Vagina (tissue), 2 donors: Measurements from ENCODE around the gene CITED4. TPM values are rescaled to one million over a fixed set of nuclear protein-coding genes. Genes with fewer than 3 reads are reported as not detected.

ENCODE experiments used
- DNase-seq, 2 donors: peaks; one replicate each; pipeline ENCODE4 v3.0.0-alpha.2; 2017; ENCODE audit errors: extremely low spot score in 2 of 2
- H3K27ac ChIP-seq: fragments of 200-600 bp; sonication (generic); one replicate; pipeline ENCODE4 v1.5.1; 2019
- H3K27me3 ChIP-seq: fragments of 200-600 bp; sonication (generic); one replicate; pipeline ENCODE4 v1.5.1; 2019
- H3K36me3 ChIP-seq, 2 donors: fragments of 200-600 bp; sonication (generic); one replicate each; pipeline ENCODE4 v1.5.1; 2017 to 2019
- H3K4me1 ChIP-seq: fragments of 200-600 bp; sonication (generic); one replicate; pipeline ENCODE4 v1.5.1; 2019
- H3K4me3 ChIP-seq, 2 donors: fragments of 200-600 bp; sonication (generic); 1 replicate in 1 of 2; 2 replicates in 1 of 2; pipeline ENCODE4 v1.5.1; 2016 to 2019
- H3K9me3 ChIP-seq: fragments of 200-600 bp; sonication (generic); one replicate; pipeline ENCODE4 v1.5.1; 2019
- POLR2A ChIP-seq, 2 donors: fragments of 450-650 bp; IDR thresholded peaks; one replicate each; pipeline ENCODE4 v1.6.1; 2017; ENCODE audit warnings: antibody characterized with exemption in 2 of 2, mild to moderate bottlenecking in 2 of 2, moderate library complexity in 2 of 2
- POLR2AphosphoS5 ChIP-seq, 2 donors: sonication (generic); formaldehyde crosslinking; IDR thresholded peaks; one replicate each; pipeline ENCODE4 v1.9.0; 2017; ENCODE audit warnings: antibody characterized with exemption in 2 of 2, mild to moderate bottlenecking in 2 of 2, low read depth in 1 of 2; ENCODE audit not compliant: insufficient read depth in 1 of 2
- intact Hi-C: fragments of 100-400 bp; cut with DNase I; formaldehyde crosslinking; loops from one replicate; pipeline ENCODE4 v1.15.1; 2023
- total RNA-seq: library from RNA; depleted of rRNA; stranded (reverse); fragments of >200 nt; gene quantifications from one replicate; pipeline ENCODE4 v1.2.3, GENCODE V29; 2016
- TF ChIP-seq, protein P1 (sequence below), 3 experiments: fragments of 450-650 bp in 2 of 3; fragments of 200-600 bp in 1 of 3; sonication (generic) in 1 of 3; IDR thresholded peaks; one replicate each; pipeline ENCODE4 v1.5.1; 2017 to 2019; ENCODE audit warnings: antibody characterized with exemption in 3 of 3, mild to moderate bottlenecking in 2 of 3, moderate library complexity in 2 of 3

Gene CITED4
- total RNA-seq, 1 donor from 2014 or later, result 16.5 TPM

- intact Hi-C loops, result loop anchor here (10.0 kb wide), 2 partner anchors 115 to 225 kb away; no protein-coding TSS in a partner anchor
- TF ChIP-seq POLR2AphosphoS5 (IDR thresholded peaks at IDR 0.05; ENCODE audit: insufficient read depth in 1 of 2, low read depth in 1 of 2) (no peak), POLR2A (IDR thresholded peaks at IDR 0.05) (no peak)
- TF ChIP-seq, protein P1, sequence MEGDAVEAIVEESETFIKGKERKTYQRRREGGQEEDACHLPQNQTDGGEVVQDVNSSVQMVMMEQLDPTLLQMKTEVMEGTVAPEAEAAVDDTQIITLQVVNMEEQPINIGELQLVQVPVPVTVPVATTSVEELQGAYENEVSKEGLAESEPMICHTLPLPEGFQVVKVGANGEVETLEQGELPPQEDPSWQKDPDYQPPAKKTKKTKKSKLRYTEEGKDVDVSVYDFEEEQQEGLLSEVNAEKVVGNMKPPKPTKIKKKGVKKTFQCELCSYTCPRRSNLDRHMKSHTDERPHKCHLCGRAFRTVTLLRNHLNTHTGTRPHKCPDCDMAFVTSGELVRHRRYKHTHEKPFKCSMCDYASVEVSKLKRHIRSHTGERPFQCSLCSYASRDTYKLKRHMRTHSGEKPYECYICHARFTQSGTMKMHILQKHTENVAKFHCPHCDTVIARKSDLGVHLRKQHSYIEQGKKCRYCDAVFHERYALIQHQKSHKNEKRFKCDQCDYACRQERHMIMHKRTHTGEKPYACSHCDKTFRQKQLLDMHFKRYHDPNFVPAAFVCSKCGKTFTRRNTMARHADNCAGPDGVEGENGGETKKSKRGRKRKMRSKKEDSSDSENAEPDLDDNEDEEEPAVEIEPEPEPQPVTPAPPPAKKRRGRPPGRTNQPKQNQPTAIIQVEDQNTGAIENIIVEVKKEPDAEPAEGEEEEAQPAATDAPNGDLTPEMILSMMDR (IDR thresholded peaks at IDR 0.05), result no peak
- H3K27ac ChIP-seq, result no peak overlapping the region
- DNase-seq, result no peak
- H3K4me1 ChIP-seq, result no peaks in the 10 kb centered on the region
- H3K9me3 ChIP-seq, result no peaks in the 10 kb centered on the region
- H3K27me3 ChIP-seq, result no peaks in the 10 kb centered on the region
- H3K36me3 ChIP-seq, result no peaks in the 10 kb centered on the region
- no peak overlapping the region for H3K4me3 ChIP-seq
These were observed 22.2 kb downstream of the CITED4 start for GRCh38 chr1:40839943-40840335.

- TF ChIP-seq POLR2A (IDR thresholded peaks at IDR 0.05) (no peak), POLR2AphosphoS5 (IDR thresholded peaks at IDR 0.05; ENCODE audit: insufficient read depth in 1 of 2, low read depth in 1 of 2) (no peak)
- TF ChIP-seq, protein P1 (IDR thresholded peaks at IDR 0.05), result no peak
- no peak for DNase-seq
- Histone ChIP-seq H3K27ac (no peak overlapping the region), H3K9me3 (no peaks in the 10 kb centered on the region), H3K36me3 (no peaks in the 10 kb centered on the region), H3K4me3 (no peak overlapping the region), H3K27me3 (no peaks in the 10 kb centered on the region), H3K4me1 (no peaks in the 10 kb centered on the region)
- intact Hi-C loops, result no loop called here
These were observed 22.9 kb downstream of the CITED4 start for GRCh38 chr1:40838980-40839942.

GRCh38 chr1:40838045-40838979, 23.9 kb downstream of the CITED4 start:
- Histone ChIP-seq H3K9me3 (no peaks in the 10 kb centered on the region), H3K27me3 (no peaks in the 10 kb centered on the region), H3K4me3 (no peak overlapping the region), H3K36me3 (no peaks in the 10 kb centered on the region), H3K4me1 (no peaks in the 10 kb centered on the region), H3K27ac (no peak overlapping the region)
- intact Hi-C loops, result no loop called here
- no peak for DNase-seq
- TF ChIP-seq POLR2A (IDR thresholded peaks at IDR 0.05) (no peak), POLR2AphosphoS5 (IDR thresholded peaks at IDR 0.05; ENCODE audit: insufficient read depth in 1 of 2, low read depth in 1 of 2) (no peak)
- TF ChIP-seq, protein P1 (IDR thresholded peaks at IDR 0.05), result no peak

- H3K9me3 ChIP-seq, result no peaks in the 10 kb centered on the region
- no peak for DNase-seq
- no peaks in the 10 kb centered on the region for H3K27me3 ChIP-seq
- TF ChIP-seq POLR2A (IDR thresholded peaks at IDR 0.05) (no peak), POLR2AphosphoS5 (IDR thresholded peaks at IDR 0.05; ENCODE audit: insufficient read depth in 1 of 2, low read depth in 1 of 2) (no peak)
- TF ChIP-seq, protein P1 (IDR thresholded peaks at IDR 0.05), result no peak
- no peaks in the 10 kb centered on the region for H3K4me1 ChIP-seq
- H3K27ac ChIP-seq, result no peak overlapping the region
- intact Hi-C loops, result no loop called here
- no peaks in the 10 kb centered on the region for H3K36me3 ChIP-seq
- no peak overlapping the region for H3K4me3 ChIP-seq
These were observed 24.6 kb downstream of the CITED4 start for GRCh38 chr1:40837601-40838000.
